Breast epithelium (tissue), 3 donors: Measurements from ENCODE around the gene HVCN1.

Experiments
- CTCF ChIP-seq, 3 donors: fragments of 450-650 bp; IDR thresholded peaks; one replicate each; pipeline ENCODE4 v1.5.1; 2016 to 2017; ENCODE audit warnings: antibody characterized with exemption in 3 of 3, mild to moderate bottlenecking in 3 of 3, moderate library complexity in 3 of 3
- POLR2AphosphoS5 ChIP-seq, 3 donors: sonication (generic); formaldehyde crosslinking; IDR thresholded peaks; one replicate each; pipeline ENCODE4 v1.6.1; 2017; ENCODE audit warnings: antibody characterized with exemption in 3 of 3

GRCh38 chr12:110694330-110694901 is 5.5 kb upstream of the HVCN1 start:
- no peak for TF ChIP-seq CTCF (IDR thresholded peaks at IDR 0.05)
- TF ChIP-seq POLR2AphosphoS5 (IDR thresholded peaks at IDR 0.05) = no peak
